ENCODE data around the gene RETREG3.

- TF ChIP-seq CTCF (IDR thresholded peaks at IDR 0.05) (no peak), EP300 (IDR thresholded peaks at IDR 0.05) (no peak), POLR2AphosphoS5 (IDR thresholded peaks at IDR 0.05) (no peak), POLR2A (IDR thresholded peaks at IDR 0.05) (no peak)
Measured at GRCh38 chr17:42565523-42566214, 43.5 kb downstream of the RETREG3 start.

Data from upper lobe of left lung (tissue), 4 donors.